Neutrophil (primary cell): ENCODE results near the gene DZIP1.

Experiments used
- H3K27ac ChIP-seq: fragments of 200-600 bp; sonication (generic); 2 replicates; pipeline ENCODE4 v1.5.1; 2016; ENCODE audit warnings: mild to moderate bottlenecking, moderate library complexity
- H3K27me3 ChIP-seq: fragments of 200-600 bp; sonication (generic); 2 replicates; pipeline ENCODE4 v1.6.0; 2016; ENCODE audit warnings: mild to moderate bottlenecking
- H3K36me3 ChIP-seq: fragments of 200-600 bp; sonication (generic); 2 replicates; pipeline ENCODE4 v1.5.1; 2017
- H3K4me1 ChIP-seq, 2 experiments: fragments of 200-600 bp in 1 of 2; sonication (generic) in 1 of 2; 1 replicate in 1 of 2; 2 replicates in 1 of 2; pipeline versions ENCODE4 v1.5.1 to v1.6.1; 2013 to 2016; ENCODE audit warnings: low read depth in 1 of 2, low read length in 1 of 2, mild to moderate bottlenecking in 1 of 2, moderate library complexity in 1 of 2; ENCODE audit not compliant: control insufficient read depth in 1 of 2, insufficient read depth in 1 of 2
- H3K4me3 ChIP-seq, 2 experiments: fragments of 200-600 bp in 1 of 2; sonication (generic) in 1 of 2; 1 replicate in 1 of 2; 2 replicates in 1 of 2; pipeline ENCODE4 v1.5.1; 2013 to 2016; ENCODE audit warnings: low read depth in 1 of 2, low read length in 1 of 2, mild to moderate bottlenecking in 1 of 2, moderate library complexity in 1 of 2
- H3K9me3 ChIP-seq: fragments of 200-600 bp; sonication (generic); 2 replicates; pipeline ENCODE4 v1.5.1; 2016
- CTCF ChIP-seq: fragments of 200-600 bp; sonication (generic); IDR thresholded peaks from 2 replicates; pipeline ENCODE4 v1.5.1; 2016; ENCODE audit warnings: antibody characterized with exemption

Gene DZIP1

GRCh38 chr13:95628488-95628887, 16.0 kb downstream of the DZIP1 start:
- no peaks in the 10 kb centered on the region for H3K9me3 ChIP-seq
- H3K4me1 ChIP-seq, result no peaks in the 10 kb centered on the region
- H3K36me3 ChIP-seq, result no peaks in the 10 kb centered on the region
- H3K27ac ChIP-seq, result no peak overlapping the region
- H3K27me3 ChIP-seq, result no peaks in the 10 kb centered on the region
- no peak overlapping the region for H3K4me3 ChIP-seq
- TF ChIP-seq CTCF, result no peak

- no peak for TF ChIP-seq CTCF
- Histone ChIP-seq H3K4me3 (no peak overlapping the region), H3K4me1 (no peaks in the 10 kb centered on the region), H3K27ac (no peak overlapping the region), H3K36me3 (no peaks in the 10 kb centered on the region), H3K27me3 (no peaks in the 10 kb centered on the region), H3K9me3 (no peaks in the 10 kb centered on the region)
Measured at GRCh38 chr13:95627590-95627989, 16.9 kb downstream of the DZIP1 start.

- Histone ChIP-seq H3K36me3 (no peaks in the 10 kb centered on the region), H3K27me3 (no peaks in the 10 kb centered on the region), H3K4me3 (no peak overlapping the region), H3K4me1 (no peaks in the 10 kb centered on the region), H3K27ac (no peak overlapping the region), H3K9me3 (no peaks in the 10 kb centered on the region)
- no peak for TF ChIP-seq CTCF
Measured at GRCh38 chr13:95626768-95627167, 17.7 kb downstream of the DZIP1 start.

- TF ChIP-seq CTCF, result peak; percentile 33
- Histone ChIP-seq H3K9me3 (no peaks in the 10 kb centered on the region), H3K36me3 (no peaks in the 10 kb centered on the region), H3K4me3 (no peak overlapping the region), H3K27me3 (no peaks in the 10 kb centered on the region), H3K27ac (no peak overlapping the region), H3K4me1 (no peaks in the 10 kb centered on the region)
Measured at GRCh38 chr13:95624020-95624419, 20.5 kb downstream of the DZIP1 start.

GRCh38 chr13:95623141-95623540, 21.4 kb downstream of the DZIP1 start:
- no peaks in the 10 kb centered on the region for H3K36me3 ChIP-seq

More at GRCh38 chr13:95623141-95623540, 21.4 kb downstream of the DZIP1 start:
- no peak overlapping the region for H3K27ac ChIP-seq
- H3K4me1 ChIP-seq, result no peaks in the 10 kb centered on the region
- H3K27me3 ChIP-seq, result no peaks in the 10 kb centered on the region
- no peak overlapping the region for H3K4me3 ChIP-seq
- H3K9me3 ChIP-seq, result no peaks in the 10 kb centered on the region
- no peak for TF ChIP-seq CTCF
